ENCODE data around the gene LATS1.
"Not testable (repeated sequence)": the region's sequence is repeated elsewhere in the genome, so short reads cannot be mapped to it uniquely, and the experiment has no call there.

GRCh38 chr6:149753374-149753637, 35.4 kb upstream of the LATS1 start:
- TF ChIP-seq CTCF (conservative IDR thresholded peaks at IDR 0.05; ENCODE audit: low read depth, low read length); EZH2 (IDR thresholded peaks at IDR 0.05; ENCODE audit: borderline replicate concordance, low read depth, low read length, poor library complexity, severe bottlenecking): not testable (repeated sequence)

Data from A673 (cell line).